ENCODE results near the gene PTPRE.

DNA sequence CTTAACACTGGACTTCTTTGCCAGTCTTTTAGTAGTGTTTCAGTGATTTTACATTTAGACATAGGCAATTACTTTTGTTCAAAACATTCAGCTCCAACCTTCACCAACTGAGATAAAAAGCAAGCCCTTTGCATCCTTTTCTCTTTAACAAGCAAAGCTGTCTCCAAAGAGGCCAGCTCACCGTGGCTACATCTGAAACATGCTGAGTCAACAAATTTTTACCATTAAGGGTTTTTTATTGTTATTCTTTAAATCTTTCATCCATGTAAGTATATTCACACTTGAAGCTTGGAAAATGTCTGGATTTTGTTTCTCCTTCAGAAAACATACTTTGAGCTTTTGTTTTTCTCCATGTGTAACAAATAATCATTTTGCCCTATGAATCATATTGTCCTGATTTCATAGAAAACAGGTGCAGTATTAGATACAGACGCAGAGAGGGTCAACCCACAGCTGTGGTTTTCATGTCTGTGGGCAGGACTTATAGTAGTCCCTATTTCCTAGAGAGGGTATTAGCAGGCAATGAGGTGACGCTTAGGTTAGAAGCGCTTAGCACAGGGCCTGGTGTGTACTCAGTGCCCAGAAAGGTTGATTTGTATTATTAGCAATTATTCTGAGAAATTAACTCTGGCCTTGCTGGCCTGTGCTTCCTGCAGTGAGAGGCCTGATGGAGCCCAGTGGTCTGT, 119.9 kb downstream of the PTPRE start:
- TF ChIP-seq, protein P1, sequence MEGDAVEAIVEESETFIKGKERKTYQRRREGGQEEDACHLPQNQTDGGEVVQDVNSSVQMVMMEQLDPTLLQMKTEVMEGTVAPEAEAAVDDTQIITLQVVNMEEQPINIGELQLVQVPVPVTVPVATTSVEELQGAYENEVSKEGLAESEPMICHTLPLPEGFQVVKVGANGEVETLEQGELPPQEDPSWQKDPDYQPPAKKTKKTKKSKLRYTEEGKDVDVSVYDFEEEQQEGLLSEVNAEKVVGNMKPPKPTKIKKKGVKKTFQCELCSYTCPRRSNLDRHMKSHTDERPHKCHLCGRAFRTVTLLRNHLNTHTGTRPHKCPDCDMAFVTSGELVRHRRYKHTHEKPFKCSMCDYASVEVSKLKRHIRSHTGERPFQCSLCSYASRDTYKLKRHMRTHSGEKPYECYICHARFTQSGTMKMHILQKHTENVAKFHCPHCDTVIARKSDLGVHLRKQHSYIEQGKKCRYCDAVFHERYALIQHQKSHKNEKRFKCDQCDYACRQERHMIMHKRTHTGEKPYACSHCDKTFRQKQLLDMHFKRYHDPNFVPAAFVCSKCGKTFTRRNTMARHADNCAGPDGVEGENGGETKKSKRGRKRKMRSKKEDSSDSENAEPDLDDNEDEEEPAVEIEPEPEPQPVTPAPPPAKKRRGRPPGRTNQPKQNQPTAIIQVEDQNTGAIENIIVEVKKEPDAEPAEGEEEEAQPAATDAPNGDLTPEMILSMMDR (IDR thresholded peaks at IDR 0.05; ENCODE audit: insufficient read depth, low read length), result no peak
- TF ChIP-seq GABPA (IDR thresholded peaks at IDR 0.05; ENCODE audit: low read depth) (no peak), POLR2AphosphoS5 (IDR thresholded peaks at IDR 0.05; ENCODE audit: low read depth) (no peak), SPI1 (IDR thresholded peaks at IDR 0.05; ENCODE audit: borderline replicate concordance, low read depth) (no peak)

Data from HL-60 (cell line).